GM23338 (cell line): ENCODE data around the gene CD180. TPM values are rescaled to one million over a fixed set of nuclear protein-coding genes. Genes with fewer than 3 reads are reported as not detected.

Experiments
- ATAC-seq: fragments of 200-7000 bp; cut with Tn5 transposase; 3 replicates; pipeline ENCODE4 v1.9.1; 2020
- DNase-seq: peaks from one replicate; pipeline ENCODE4 v3.0.0-alpha.2; 2015; ENCODE audit warnings: low spot score
- H2AFZ ChIP-seq: fragments of 200-600 bp; sonication (generic); 2 replicates; pipeline ENCODE4 v1.8.0; 2016; ENCODE audit warnings: antibody characterized with exemption, mild to moderate bottlenecking, moderate library complexity
- H3F3A ChIP-seq: fragments of 200-600 bp; sonication (generic); replicated peaks from 2 replicates; pipeline ENCODE4 v1.8.0; 2017; ENCODE audit warnings: antibody characterized with exemption, mixed run types, low read depth
- H3K27ac ChIP-seq: fragments of 200-600 bp; sonication (generic); 2 replicates; pipeline ENCODE4 v1.6.1; 2016; ENCODE audit warnings: low read depth
- H3K27me3 ChIP-seq: fragments of 200-600 bp; sonication (generic); 2 replicates; pipeline ENCODE4 v1.8.0; 2016; ENCODE audit warnings: mild to moderate bottlenecking, mixed run types, moderate library complexity; ENCODE audit not compliant: insufficient read depth
- H3K36me3 ChIP-seq: fragments of 200-600 bp; sonication (generic); 2 replicates; pipeline ENCODE4 v1.8.0; 2016; ENCODE audit warnings: mild to moderate bottlenecking; ENCODE audit not compliant: insufficient read depth
- H3K4me1 ChIP-seq: fragments of 200-600 bp; sonication (generic); 2 replicates; pipeline ENCODE4 v1.8.0; 2016; ENCODE audit warnings: mild to moderate bottlenecking, moderate library complexity; ENCODE audit not compliant: insufficient read depth
- H3K4me2 ChIP-seq: fragments of 200-600 bp; sonication (generic); 2 replicates; pipeline ENCODE4 v1.7.1; 2017; ENCODE audit warnings: mixed run types
- H3K4me3 ChIP-seq: fragments of 200-600 bp; sonication (generic); 2 replicates; pipeline ENCODE4 v1.6.1; 2016; ENCODE audit warnings: mixed run types
- H3K79me2 ChIP-seq: fragments of 200-600 bp; sonication (generic); replicated peaks from 2 replicates; pipeline ENCODE4 v1.8.0; 2017; ENCODE audit warnings: mild to moderate bottlenecking; ENCODE audit not compliant: insufficient read depth
- H3K9me2 ChIP-seq: fragments of 200-600 bp; sonication (generic); 2 replicates; pipeline ENCODE4 v1.8.0; 2017; ENCODE audit not compliant: insufficient read depth
- H4K20me1 ChIP-seq: fragments of 200-600 bp; sonication (generic); replicated peaks from 2 replicates; pipeline ENCODE4 v1.8.0; 2017; ENCODE audit warnings: mild to moderate bottlenecking; ENCODE audit not compliant: insufficient read depth
- H3K27ac Mint-ChIP-seq: 2 replicates; pipeline ENCODE4 v1.8.0; 2020; ENCODE audit warnings: inconsistent platforms, mild to moderate bottlenecking, moderate library complexity, mixed read lengths
- H3K27me3 Mint-ChIP-seq: 3 replicates; pipeline ENCODE4 v1.8.0; 2022; ENCODE audit warnings: low read depth, mild to moderate bottlenecking, moderate library complexity, mixed read lengths, inconsistent platforms; ENCODE audit not compliant: insufficient read depth, poor library complexity
- H3K36me3 Mint-ChIP-seq: 3 replicates; pipeline ENCODE4 v1.8.0; 2021; ENCODE audit warnings: low read depth, mild to moderate bottlenecking, inconsistent platforms, moderate library complexity, mixed read lengths
- H3K4me1 Mint-ChIP-seq: 3 replicates; pipeline ENCODE4 v1.8.0; 2020; ENCODE audit warnings: mild to moderate bottlenecking, inconsistent platforms, mixed read lengths
- H3K4me3 Mint-ChIP-seq: 3 replicates; pipeline ENCODE4 v1.8.0; 2021; ENCODE audit warnings: moderate library complexity, mild to moderate bottlenecking, inconsistent platforms, mixed read lengths
- H3K9me3 Mint-ChIP-seq: 3 replicates; pipeline ENCODE4 v1.8.0; 2020; ENCODE audit warnings: moderate library complexity, mild to moderate bottlenecking, inconsistent platforms, mixed read lengths
- CREB1 ChIP-seq: fragments of 250-450 bp; sonication (Bioruptor Pico); IDR thresholded peaks from 2 replicates; pipeline ENCODE4 v1.5.0; 2020; ENCODE audit warnings: low read depth, mild to moderate bottlenecking, moderate library complexity
- EZH2 ChIP-seq: fragments of 200-600 bp; sonication (generic); IDR thresholded peaks from one replicate; pipeline ENCODE4 v1.8.0; 2017; ENCODE audit warnings: antibody characterized with exemption, mild to moderate bottlenecking, low read depth; ENCODE audit not compliant: unreplicated experiment
- EZH2phosphoT487 ChIP-seq: fragments of 200-600 bp; sonication (generic); IDR thresholded peaks from one replicate; pipeline ENCODE4 v1.8.1; 2018; ENCODE audit warnings: antibody characterized with exemption; ENCODE audit not compliant: unreplicated experiment
- JUNB ChIP-seq: IDR thresholded peaks from one replicate; pipeline ENCODE4 v1.6.1; 2016; ENCODE audit warnings: antibody characterized with exemption; ENCODE audit not compliant: unreplicated experiment
- NANOG ChIP-seq: IDR thresholded peaks from 2 replicates; pipeline ENCODE4 v1.6.1; 2016; ENCODE audit warnings: antibody characterized with exemption, borderline replicate concordance
- POLR2AphosphoS5 ChIP-seq: IDR thresholded peaks from 2 replicates; pipeline ENCODE4 v1.6.1; 2016; ENCODE audit warnings: antibody characterized with exemption, low read depth
- STAT1 ChIP-seq: IDR thresholded peaks from one replicate; pipeline ENCODE4 v1.6.1; 2016; ENCODE audit warnings: antibody characterized with exemption; ENCODE audit not compliant: unreplicated experiment
- ZNF114 ChIP-seq: fragments of 250-450 bp; sonication (Bioruptor Pico); IDR thresholded peaks from 2 replicates; pipeline ENCODE4 v1.5.0; 2020; ENCODE audit warnings: mild to moderate bottlenecking, moderate library complexity
- ZNF331 ChIP-seq: fragments of 250-450 bp; sonication (Bioruptor Pico); IDR thresholded peaks from 2 replicates; pipeline ENCODE4 v1.5.0; 2020; ENCODE audit warnings: low read depth, mild to moderate bottlenecking, moderate library complexity
- polyA plus RNA-seq: library from polyadenylated mRNA; unstranded; fragments of >200 nt; fragmentation: Nextera tagmentation; extraction: Ambion mirVana; gene quantifications from 2 replicates; pipeline ENCODE4 v1.2.1, GENCODE V29; 2016
- total RNA-seq: library from RNA; depleted of rRNA; stranded (reverse); fragments of >200 nt; shearing (Covaris generic); gene quantifications from 2 replicates; pipeline ENCODE4 v1.2.3, GENCODE V29; 2014
- TF ChIP-seq, protein P1 (sequence below), 2 experiments: fragments of 200-600 bp in 1 of 2; sonication (generic) in 1 of 2; conservative IDR thresholded peaks; 2 replicates each; pipeline versions ENCODE4 v1.5.1 to v1.6.1; 2016 to 2017; ENCODE audit warnings: antibody characterized with exemption in 2 of 2, low read depth in 2 of 2, mild to moderate bottlenecking in 2 of 2, moderate library complexity in 1 of 2
- TF ChIP-seq, protein P2 (sequence below): IDR thresholded peaks from 2 replicates; pipeline ENCODE4 v1.6.1; 2016; ENCODE audit warnings: antibody characterized with exemption
- TF ChIP-seq, protein P3 (sequence below): fragments of 250-450 bp; sonication (Bioruptor Pico); IDR thresholded peaks from 2 replicates; pipeline ENCODE4 v1.5.0; 2020; ENCODE audit warnings: mild to moderate bottlenecking, moderate library complexity
- TF ChIP-seq, protein P4 (sequence below): IDR thresholded peaks from one replicate; pipeline ENCODE4 v1.6.1; 2018; ENCODE audit warnings: antibody characterized with exemption; ENCODE audit not compliant: unreplicated experiment

Gene CD180
- total and polyA plus RNA-seq, 2 experiments from 2014 or later = not detected

DNA sequence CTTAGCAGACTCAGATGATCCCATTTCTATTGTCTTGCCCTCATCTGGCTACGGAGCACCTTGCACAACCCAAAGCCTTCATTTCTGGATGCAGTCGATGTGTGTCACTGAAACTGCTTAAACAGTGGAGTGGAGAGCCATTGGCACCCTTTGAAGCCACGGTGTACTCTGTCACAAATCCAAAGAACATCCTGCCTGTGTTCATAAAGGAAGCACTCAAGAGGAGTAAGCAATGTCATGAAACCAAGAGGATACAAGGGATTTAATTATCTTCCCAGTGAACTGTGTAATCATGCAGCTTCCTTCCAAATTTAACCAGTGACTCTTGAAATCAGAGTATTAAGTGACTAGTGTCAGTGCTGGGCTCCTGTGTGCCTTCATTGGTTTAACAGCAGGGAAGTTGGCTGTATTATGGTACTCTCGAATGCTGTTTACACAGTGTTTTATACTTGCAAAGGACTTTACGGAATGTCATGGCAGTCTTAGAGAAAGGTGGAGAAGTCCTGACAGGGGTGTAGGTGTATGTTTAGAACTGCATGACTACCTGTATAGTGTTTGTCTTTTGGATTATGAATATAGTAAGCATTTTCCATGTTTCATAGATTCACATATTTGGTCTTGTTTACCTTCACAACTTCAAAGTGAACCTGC is 41.9 kb downstream of the CD180 start:
- ATAC-seq = no peak
- H3K4me3 ChIP-seq = no peak overlapping the region
- no peak overlapping the region for H3K4me2 ChIP-seq
- H3K4me1 ChIP-seq = no peaks in the 10 kb centered on the region; the same call in 1 of the 2 replicates
- H3K79me2 ChIP-seq = no peaks in the 10 kb centered on the region
- no peak overlapping the region for H2AFZ ChIP-seq
- no peak for TF ChIP-seq JUNB
- TF ChIP-seq CREB1 (CRISPR knock-in tag) = no peak
- TF ChIP-seq, protein P1, sequence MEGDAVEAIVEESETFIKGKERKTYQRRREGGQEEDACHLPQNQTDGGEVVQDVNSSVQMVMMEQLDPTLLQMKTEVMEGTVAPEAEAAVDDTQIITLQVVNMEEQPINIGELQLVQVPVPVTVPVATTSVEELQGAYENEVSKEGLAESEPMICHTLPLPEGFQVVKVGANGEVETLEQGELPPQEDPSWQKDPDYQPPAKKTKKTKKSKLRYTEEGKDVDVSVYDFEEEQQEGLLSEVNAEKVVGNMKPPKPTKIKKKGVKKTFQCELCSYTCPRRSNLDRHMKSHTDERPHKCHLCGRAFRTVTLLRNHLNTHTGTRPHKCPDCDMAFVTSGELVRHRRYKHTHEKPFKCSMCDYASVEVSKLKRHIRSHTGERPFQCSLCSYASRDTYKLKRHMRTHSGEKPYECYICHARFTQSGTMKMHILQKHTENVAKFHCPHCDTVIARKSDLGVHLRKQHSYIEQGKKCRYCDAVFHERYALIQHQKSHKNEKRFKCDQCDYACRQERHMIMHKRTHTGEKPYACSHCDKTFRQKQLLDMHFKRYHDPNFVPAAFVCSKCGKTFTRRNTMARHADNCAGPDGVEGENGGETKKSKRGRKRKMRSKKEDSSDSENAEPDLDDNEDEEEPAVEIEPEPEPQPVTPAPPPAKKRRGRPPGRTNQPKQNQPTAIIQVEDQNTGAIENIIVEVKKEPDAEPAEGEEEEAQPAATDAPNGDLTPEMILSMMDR (conservative IDR thresholded peaks at IDR 0.05; ENCODE audit: low read depth in 2 of 2) = no peak
- TF ChIP-seq, protein P2, sequence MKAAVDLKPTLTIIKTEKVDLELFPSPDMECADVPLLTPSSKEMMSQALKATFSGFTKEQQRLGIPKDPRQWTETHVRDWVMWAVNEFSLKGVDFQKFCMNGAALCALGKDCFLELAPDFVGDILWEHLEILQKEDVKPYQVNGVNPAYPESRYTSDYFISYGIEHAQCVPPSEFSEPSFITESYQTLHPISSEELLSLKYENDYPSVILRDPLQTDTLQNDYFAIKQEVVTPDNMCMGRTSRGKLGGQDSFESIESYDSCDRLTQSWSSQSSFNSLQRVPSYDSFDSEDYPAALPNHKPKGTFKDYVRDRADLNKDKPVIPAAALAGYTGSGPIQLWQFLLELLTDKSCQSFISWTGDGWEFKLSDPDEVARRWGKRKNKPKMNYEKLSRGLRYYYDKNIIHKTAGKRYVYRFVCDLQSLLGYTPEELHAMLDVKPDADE = no peak
- no peak for TF ChIP-seq STAT1
- TF ChIP-seq EZH2phosphoT487 = no peak
- no peak for TF ChIP-seq ZNF331 (CRISPR knock-in tag)
- TF ChIP-seq ZNF114 = no peak
- TF ChIP-seq, protein P3, sequence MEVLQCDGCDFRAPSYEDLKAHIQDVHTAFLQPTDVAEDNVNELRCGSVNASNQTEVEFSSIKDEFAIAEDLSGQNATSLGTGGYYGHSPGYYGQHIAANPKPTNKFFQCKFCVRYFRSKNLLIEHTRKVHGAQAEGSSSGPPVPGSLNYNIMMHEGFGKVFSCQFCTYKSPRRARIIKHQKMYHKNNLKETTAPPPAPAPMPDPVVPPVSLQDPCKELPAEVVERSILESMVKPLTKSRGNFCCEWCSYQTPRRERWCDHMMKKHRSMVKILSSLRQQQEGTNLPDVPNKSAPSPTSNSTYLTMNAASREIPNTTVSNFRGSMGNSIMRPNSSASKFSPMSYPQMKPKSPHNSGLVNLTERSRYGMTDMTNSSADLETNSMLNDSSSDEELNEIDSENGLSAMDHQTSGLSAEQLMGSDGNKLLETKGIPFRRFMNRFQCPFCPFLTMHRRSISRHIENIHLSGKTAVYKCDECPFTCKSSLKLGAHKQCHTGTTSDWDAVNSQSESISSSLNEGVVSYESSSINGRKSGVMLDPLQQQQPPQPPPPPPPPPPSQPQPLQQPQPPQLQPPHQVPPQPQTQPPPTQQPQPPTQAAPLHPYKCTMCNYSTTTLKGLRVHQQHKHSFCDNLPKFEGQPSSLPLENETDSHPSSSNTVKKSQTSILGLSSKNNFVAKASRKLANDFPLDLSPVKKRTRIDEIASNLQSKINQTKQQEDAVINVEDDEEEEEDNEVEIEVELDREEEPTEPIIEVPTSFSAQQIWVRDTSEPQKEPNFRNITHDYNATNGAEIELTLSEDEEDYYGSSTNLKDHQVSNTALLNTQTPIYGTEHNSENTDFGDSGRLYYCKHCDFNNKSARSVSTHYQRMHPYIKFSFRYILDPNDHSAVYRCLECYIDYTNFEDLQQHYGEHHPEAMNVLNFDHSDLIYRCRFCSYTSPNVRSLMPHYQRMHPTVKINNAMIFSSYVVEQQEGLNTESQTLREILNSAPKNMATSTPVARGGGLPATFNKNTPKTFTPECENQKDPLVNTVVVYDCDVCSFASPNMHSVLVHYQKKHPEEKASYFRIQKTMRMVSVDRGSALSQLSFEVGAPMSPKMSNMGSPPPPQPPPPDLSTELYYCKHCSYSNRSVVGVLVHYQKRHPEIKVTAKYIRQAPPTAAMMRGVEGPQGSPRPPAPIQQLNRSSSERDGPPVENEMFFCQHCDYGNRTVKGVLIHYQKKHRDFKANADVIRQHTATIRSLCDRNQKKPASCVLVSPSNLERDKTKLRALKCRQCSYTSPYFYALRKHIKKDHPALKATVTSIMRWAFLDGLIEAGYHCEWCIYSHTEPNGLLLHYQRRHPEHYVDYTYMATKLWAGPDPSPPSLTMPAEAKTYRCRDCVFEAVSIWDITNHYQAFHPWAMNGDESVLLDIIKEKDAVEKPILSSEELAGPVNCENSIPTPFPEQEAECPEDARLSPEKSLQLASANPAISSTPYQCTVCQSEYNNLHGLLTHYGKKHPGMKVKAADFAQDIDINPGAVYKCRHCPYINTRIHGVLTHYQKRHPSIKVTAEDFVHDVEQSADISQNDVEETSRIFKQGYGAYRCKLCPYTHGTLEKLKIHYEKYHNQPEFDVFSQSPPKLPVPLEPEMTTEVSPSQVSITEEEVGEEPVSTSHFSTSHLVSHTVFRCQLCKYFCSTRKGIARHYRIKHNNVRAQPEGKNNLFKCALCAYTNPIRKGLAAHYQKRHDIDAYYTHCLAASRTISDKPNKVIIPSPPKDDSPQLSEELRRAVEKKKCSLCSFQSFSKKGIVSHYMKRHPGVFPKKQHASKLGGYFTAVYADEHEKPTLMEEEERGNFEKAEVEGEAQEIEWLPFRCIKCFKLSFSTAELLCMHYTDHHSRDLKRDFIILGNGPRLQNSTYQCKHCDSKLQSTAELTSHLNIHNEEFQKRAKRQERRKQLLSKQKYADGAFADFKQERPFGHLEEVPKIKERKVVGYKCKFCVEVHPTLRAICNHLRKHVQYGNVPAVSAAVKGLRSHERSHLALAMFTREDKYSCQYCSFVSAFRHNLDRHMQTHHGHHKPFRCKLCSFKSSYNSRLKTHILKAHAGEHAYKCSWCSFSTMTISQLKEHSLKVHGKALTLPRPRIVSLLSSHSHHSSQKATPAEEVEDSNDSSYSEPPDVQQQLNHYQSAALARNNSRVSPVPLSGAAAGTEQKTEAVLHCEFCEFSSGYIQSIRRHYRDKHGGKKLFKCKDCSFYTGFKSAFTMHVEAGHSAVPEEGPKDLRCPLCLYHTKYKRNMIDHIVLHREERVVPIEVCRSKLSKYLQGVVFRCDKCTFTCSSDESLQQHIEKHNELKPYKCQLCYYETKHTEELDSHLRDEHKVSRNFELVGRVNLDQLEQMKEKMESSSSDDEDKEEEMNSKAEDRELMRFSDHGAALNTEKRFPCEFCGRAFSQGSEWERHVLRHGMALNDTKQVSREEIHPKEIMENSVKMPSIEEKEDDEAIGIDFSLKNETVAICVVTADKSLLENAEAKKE (CRISPR knock-in tag) = no peak
- TF ChIP-seq NANOG = no peak
- no peak for TF ChIP-seq EZH2
- TF ChIP-seq, protein P4, sequence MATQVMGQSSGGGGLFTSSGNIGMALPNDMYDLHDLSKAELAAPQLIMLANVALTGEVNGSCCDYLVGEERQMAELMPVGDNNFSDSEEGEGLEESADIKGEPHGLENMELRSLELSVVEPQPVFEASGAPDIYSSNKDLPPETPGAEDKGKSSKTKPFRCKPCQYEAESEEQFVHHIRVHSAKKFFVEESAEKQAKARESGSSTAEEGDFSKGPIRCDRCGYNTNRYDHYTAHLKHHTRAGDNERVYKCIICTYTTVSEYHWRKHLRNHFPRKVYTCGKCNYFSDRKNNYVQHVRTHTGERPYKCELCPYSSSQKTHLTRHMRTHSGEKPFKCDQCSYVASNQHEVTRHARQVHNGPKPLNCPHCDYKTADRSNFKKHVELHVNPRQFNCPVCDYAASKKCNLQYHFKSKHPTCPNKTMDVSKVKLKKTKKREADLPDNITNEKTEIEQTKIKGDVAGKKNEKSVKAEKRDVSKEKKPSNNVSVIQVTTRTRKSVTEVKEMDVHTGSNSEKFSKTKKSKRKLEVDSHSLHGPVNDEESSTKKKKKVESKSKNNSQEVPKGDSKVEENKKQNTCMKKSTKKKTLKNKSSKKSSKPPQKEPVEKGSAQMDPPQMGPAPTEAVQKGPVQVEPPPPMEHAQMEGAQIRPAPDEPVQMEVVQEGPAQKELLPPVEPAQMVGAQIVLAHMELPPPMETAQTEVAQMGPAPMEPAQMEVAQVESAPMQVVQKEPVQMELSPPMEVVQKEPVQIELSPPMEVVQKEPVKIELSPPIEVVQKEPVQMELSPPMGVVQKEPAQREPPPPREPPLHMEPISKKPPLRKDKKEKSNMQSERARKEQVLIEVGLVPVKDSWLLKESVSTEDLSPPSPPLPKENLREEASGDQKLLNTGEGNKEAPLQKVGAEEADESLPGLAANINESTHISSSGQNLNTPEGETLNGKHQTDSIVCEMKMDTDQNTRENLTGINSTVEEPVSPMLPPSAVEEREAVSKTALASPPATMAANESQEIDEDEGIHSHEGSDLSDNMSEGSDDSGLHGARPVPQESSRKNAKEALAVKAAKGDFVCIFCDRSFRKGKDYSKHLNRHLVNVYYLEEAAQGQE = no peak
- no peak for TF ChIP-seq POLR2AphosphoS5
- no peaks in the 10 kb centered on the region for H3K27me3 ChIP-seq
- no peak overlapping the region for H3K27ac ChIP-seq
- no peaks in the 10 kb centered on the region for H3K9me3 Mint-ChIP-seq
- H3K27me3 Mint-ChIP-seq = no peaks in the 10 kb centered on the region
- no peaks in the 10 kb centered on the region for H3K36me3 ChIP-seq
- no peaks in the 10 kb centered on the region for H3F3A ChIP-seq
- no peaks in the 10 kb centered on the region for H4K20me1 ChIP-seq
- no peak overlapping the region for H3K4me3 Mint-ChIP-seq
- H3K9me2 ChIP-seq = no peaks in the 10 kb centered on the region
- no peak overlapping the region for H3K27ac Mint-ChIP-seq
- no peaks in the 10 kb centered on the region for H3K36me3 Mint-ChIP-seq
- H3K4me1 Mint-ChIP-seq = peaks cover 2% of the 10 kb centered on the region; the same call in 2 of the 3 replicates
- DNase-seq = no peak
